DOHH2 (cell line): Measurements from ENCODE around the gene TRMT2A.

Experiments
- H3F3A ChIP-seq: fragments of 200-600 bp; sonication (generic), shearing (Covaris generic); 2 replicates; pipeline ENCODE4 v1.6.0; 2016; ENCODE audit warnings: antibody characterized with exemption, mild to moderate bottlenecking; ENCODE audit not compliant: control insufficient read depth, insufficient read depth
- H3K27ac ChIP-seq: fragments of 200-600 bp; sonication (generic); 2 replicates; pipeline ENCODE4 v1.5.1; 2014; ENCODE audit warnings: low read depth, mild to moderate bottlenecking, low read length, moderate library complexity
- H3K27me3 ChIP-seq: fragments of 200-600 bp; sonication (generic); 2 replicates; pipeline ENCODE4 v1.6.1; 2014; ENCODE audit warnings: mild to moderate bottlenecking, low read length, mixed read lengths; ENCODE audit not compliant: control insufficient read depth
- H3K36me3 ChIP-seq: fragments of 200-600 bp; sonication (generic); 2 replicates; pipeline ENCODE4 v1.6.1; 2014; ENCODE audit warnings: mild to moderate bottlenecking, low read length, moderate library complexity, mixed read lengths; ENCODE audit not compliant: control insufficient read depth
- H3K4me1 ChIP-seq: fragments of 200-600 bp; sonication (generic); 2 replicates; pipeline ENCODE4 v1.6.1; 2014; ENCODE audit warnings: mild to moderate bottlenecking, low read length, mixed read lengths; ENCODE audit not compliant: control insufficient read depth
- H3K4me2 ChIP-seq: fragments of 200-600 bp; sonication (generic); 2 replicates; pipeline ENCODE4 v1.6.0; 2014; ENCODE audit warnings: mild to moderate bottlenecking, low read length, moderate library complexity
- H3K4me3 ChIP-seq: fragments of 200-600 bp; sonication (generic); 2 replicates; pipeline ENCODE4 v1.5.1; 2014; ENCODE audit warnings: mild to moderate bottlenecking, low read length, mixed read lengths
- H3K79me2 ChIP-seq: fragments of 200-600 bp; sonication (generic); 2 replicates; pipeline ENCODE4 v1.6.1; 2014; ENCODE audit warnings: mild to moderate bottlenecking, low read length, mixed read lengths; ENCODE audit not compliant: control insufficient read depth
- H3K9me2 ChIP-seq: fragments of 200-600 bp; sonication (generic); replicated peaks from 2 replicates; pipeline ENCODE4 v1.6.1; 2014; ENCODE audit warnings: mild to moderate bottlenecking, low read length, mixed read lengths; ENCODE audit not compliant: control insufficient read depth
- H3K9me3 ChIP-seq: fragments of 200-600 bp; sonication (generic); 2 replicates; pipeline ENCODE4 v1.6.1; 2014; ENCODE audit warnings: antibody characterized with exemption, low read length, mixed read lengths; ENCODE audit not compliant: control insufficient read depth, insufficient read depth
- H4K20me1 ChIP-seq: fragments of 200-600 bp; sonication (generic); 2 replicates; pipeline ENCODE4 v1.6.0; 2014; ENCODE audit warnings: low read depth, mild to moderate bottlenecking, antibody characterized with exemption, low read length, moderate library complexity; ENCODE audit not compliant: control insufficient read depth, insufficient read depth
- CTCF ChIP-seq: fragments of 200-600 bp; sonication (generic); IDR thresholded peaks from one replicate; pipeline ENCODE4 v1.5.1; 2014; ENCODE audit warnings: antibody characterized with exemption, mild to moderate bottlenecking, low read depth, low read length; ENCODE audit not compliant: poor library complexity, severe bottlenecking
- EZH2phosphoT487 ChIP-seq: fragments of 200-600 bp; sonication (generic); IDR thresholded peaks from 2 replicates; pipeline ENCODE4 v1.6.1; 2017; ENCODE audit warnings: borderline replicate concordance, mild to moderate bottlenecking, antibody characterized with exemption, low read length, moderate library complexity, mixed read lengths

Gene TRMT2A

DNA sequence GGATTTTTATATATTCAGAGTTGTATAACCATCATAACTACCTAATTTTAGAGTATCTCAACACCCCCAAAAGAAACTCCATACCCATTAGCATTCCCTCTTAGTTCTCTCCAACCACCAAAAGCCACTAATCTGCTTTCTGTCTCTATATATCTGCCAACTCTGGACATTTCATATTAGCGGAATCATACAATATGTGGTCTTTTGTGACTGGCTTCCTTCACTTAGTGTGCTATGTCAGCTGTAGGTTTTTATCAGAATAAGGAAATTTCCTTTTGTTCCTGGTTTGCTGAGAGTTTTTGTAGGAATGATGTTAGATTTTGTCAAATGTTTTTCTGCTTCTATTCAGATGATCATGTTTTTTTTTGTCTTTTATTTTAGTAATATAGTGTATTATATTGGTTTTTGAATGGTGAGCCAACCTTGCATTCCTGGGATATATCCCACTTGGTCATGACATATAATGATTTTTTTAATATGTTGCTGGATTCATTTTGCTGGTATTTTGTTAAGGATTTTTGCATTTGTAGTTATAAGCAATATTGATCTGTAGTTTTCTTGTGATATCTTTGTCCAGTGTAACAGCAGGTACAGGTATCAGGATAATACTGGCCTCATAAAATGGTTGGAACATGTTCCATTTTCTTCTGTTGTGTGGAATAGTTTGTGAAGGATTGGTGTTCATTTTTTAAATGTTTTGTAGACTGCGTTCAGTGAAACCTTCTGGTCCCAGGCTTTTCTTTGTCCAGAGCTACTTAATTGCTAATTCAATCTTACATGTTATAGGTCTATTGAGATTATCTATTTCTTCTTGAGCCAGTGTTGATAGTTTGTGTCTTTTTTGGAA lies 20.2 kb downstream of the TRMT2A start:
- no peaks in the 10 kb centered on the region for H3K27me3 ChIP-seq
- no peak overlapping the region for H3K27ac ChIP-seq
- peaks cover 28% of the 10 kb centered on the region for H3K79me2 ChIP-seq
- no peaks in the 10 kb centered on the region for H3K9me3 ChIP-seq
- H3F3A ChIP-seq: no peaks in the 10 kb centered on the region
- H3K4me3 ChIP-seq: no peak overlapping the region
- H4K20me1 ChIP-seq: no peaks in the 10 kb centered on the region
- no peaks in the 10 kb centered on the region for H3K9me2 ChIP-seq
- no peak overlapping the region for H3K4me2 ChIP-seq
- TF ChIP-seq CTCF (no peak), EZH2phosphoT487 (no peak)
- H3K36me3 ChIP-seq: peaks cover 93% of the 10 kb centered on the region
- no peaks in the 10 kb centered on the region for H3K4me1 ChIP-seq

DNA sequence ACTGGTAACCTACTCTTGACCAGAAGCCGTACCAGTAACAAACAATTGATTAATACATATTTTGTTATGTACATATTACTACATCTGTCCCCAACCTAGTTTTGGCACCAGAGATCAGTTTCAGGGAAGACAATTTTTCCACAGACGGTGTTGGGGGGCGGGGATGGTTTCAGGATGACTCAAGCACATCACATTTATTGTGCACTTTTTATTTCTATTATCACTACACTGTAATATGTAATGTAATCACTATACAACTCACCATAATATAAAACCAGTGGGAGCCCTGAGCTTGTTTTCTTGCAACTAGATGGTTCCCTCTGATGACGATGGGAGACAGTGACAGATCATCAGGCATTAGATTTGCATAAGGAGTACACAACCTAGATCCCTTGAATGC lies 21.5 kb downstream of the TRMT2A start:
- Histone ChIP-seq H3K4me2 (no peak overlapping the region), H3K36me3 (peaks cover 95% of the 10 kb centered on the region), H3K4me3 (no peak overlapping the region), H3K27me3 (no peaks in the 10 kb centered on the region), H3K79me2 (peaks cover 25% of the 10 kb centered on the region), H3F3A (no peaks in the 10 kb centered on the region), H4K20me1 (no peaks in the 10 kb centered on the region), H3K9me2 (no peaks in the 10 kb centered on the region), H3K27ac (no peak overlapping the region), H3K9me3 (no peaks in the 10 kb centered on the region), H3K4me1 (no peaks in the 10 kb centered on the region)
- TF ChIP-seq EZH2phosphoT487: no peak
- no peak for TF ChIP-seq CTCF

- no peaks in the 10 kb centered on the region for H3K27me3 ChIP-seq
- H3K79me2 ChIP-seq: peaks cover 25% of the 10 kb centered on the region
- no peaks in the 10 kb centered on the region for H3K9me3 ChIP-seq
- peaks cover 95% of the 10 kb centered on the region for H3K36me3 ChIP-seq
- no peak for TF ChIP-seq EZH2phosphoT487
- TF ChIP-seq CTCF: no peak
- H3F3A ChIP-seq: no peaks in the 10 kb centered on the region
- H4K20me1 ChIP-seq: no peaks in the 10 kb centered on the region
- no peak overlapping the region for H3K4me3 ChIP-seq
- H3K9me2 ChIP-seq: no peaks in the 10 kb centered on the region
- H3K4me1 ChIP-seq: no peaks in the 10 kb centered on the region
- H3K27ac ChIP-seq: no peak overlapping the region
- H3K4me2 ChIP-seq: no peak overlapping the region
Observed at GRCh38 chr22:20094197-20094807, 22.7 kb downstream of the TRMT2A start.
